NOMO-1 (cell line): ENCODE data around the gene ASS1.
A peak's percentile ranks its signal among the peaks of the same experiment; 100 is the strongest.

Experiments used
- DNase-seq, 2 experiments: peaks; one replicate each; lab custom pipeline; 2025; ENCODE audit not compliant: unreplicated experiment in 2 of 2; lab: John Stamatoyannopoulos, UW

The ASS1 gene

GRCh38 chr9:130451509-130452388 lies 7.0 kb downstream of the ASS1 start:
- DNase-seq: no peak

GRCh38 chr9:130452835-130453234 lies 8.1 kb downstream of the ASS1 start:
- DNase-seq: no peak

GRCh38 chr9:130453487-130453886 lies 8.7 kb downstream of the ASS1 start:
- DNase-seq: no peak

GRCh38 chr9:130454096-130454811 lies 9.5 kb downstream of the ASS1 start:
- DNase-seq: no peak

- DNase-seq: no peak
Measured at GRCh38 chr9:130454812-130455325, 10.1 kb downstream of the ASS1 start.

- no peak for DNase-seq
Measured at GRCh38 chr9:130458027-130458803, 13.5 kb downstream of the ASS1 start.

- DNase-seq: no peak
Measured at GRCh38 chr9:130458804-130459067, 14.0 kb downstream of the ASS1 start.

GRCh38 chr9:130459151-130459550 lies 14.4 kb downstream of the ASS1 start:
- DNase-seq: no peak

- no peak for DNase-seq
Measured at GRCh38 chr9:130459941-130460669, 15.3 kb downstream of the ASS1 start.

- DNase-seq: peak; percentile 37 to 40
Measured at GRCh38 chr9:130461218-130461630, 16.5 kb downstream of the ASS1 start.

- no peak for DNase-seq
Measured at GRCh38 chr9:130461731-130462130, 17.0 kb downstream of the ASS1 start.

GRCh38 chr9:130462685-130463540 lies 18.2 kb downstream of the ASS1 start:
- DNase-seq: no peak

GRCh38 chr9:130463763-130464745 lies 19.3 kb downstream of the ASS1 start:
- no peak for DNase-seq

- DNase-seq: no peak
Measured at GRCh38 chr9:130465383-130466096, 20.8 kb downstream of the ASS1 start.

- DNase-seq: no peak
Measured at GRCh38 chr9:130466537-130467217, 21.9 kb downstream of the ASS1 start.

- DNase-seq: no peak
Measured at GRCh38 chr9:130467316-130467715, 22.6 kb downstream of the ASS1 start.

- no peak for DNase-seq
Measured at GRCh38 chr9:130468566-130468965, 23.8 kb downstream of the ASS1 start.
